GM19397 (cell line): Measurements from ENCODE around the gene PLXNA4.

Experiments used
- ATAC-seq: cut with Tn5 transposase; IDR thresholded peaks from one replicate; pipeline ENCODE4 v1.9.1; 2021; ENCODE audit warnings: mild to moderate bottlenecking, moderate library complexity; ENCODE audit not compliant: unreplicated experiment

Gene PLXNA4

GRCh38 chr7:132537456-132538145 lies 38.7 kb downstream of the PLXNA4 start:
- no peak for ATAC-seq

- ATAC-seq = no peak
Observed at GRCh38 chr7:132536654-132537395, 39.4 kb downstream of the PLXNA4 start.

- ATAC-seq = no peak
Observed at GRCh38 chr7:132533916-132534315, 42.4 kb downstream of the PLXNA4 start.

GRCh38 chr7:132532281-132532680 lies 44.0 kb downstream of the PLXNA4 start:
- ATAC-seq = no peak

DNA sequence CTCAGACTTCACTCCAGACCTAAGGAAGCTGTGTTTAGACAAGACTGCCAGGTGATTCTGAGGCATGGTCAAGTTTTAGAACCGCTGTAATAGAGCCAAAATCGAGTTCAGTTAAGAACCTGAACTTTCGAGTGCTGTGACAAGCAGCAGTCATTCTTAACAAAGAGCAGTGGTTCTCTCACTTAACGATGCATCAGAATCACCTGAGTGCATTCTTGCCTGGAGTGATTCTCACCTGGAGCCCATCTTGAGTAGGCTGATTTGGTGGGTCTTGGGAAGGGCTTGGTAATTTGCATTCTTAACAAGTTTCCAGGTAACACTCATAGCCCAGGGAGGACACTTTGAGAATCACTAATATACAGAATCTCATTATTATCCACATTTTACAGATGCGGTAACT lies 44.7 kb downstream of the PLXNA4 start:
- no peak for ATAC-seq

GRCh38 chr7:132528695-132529094 lies 47.6 kb downstream of the PLXNA4 start:
- ATAC-seq = no peak

DNA sequence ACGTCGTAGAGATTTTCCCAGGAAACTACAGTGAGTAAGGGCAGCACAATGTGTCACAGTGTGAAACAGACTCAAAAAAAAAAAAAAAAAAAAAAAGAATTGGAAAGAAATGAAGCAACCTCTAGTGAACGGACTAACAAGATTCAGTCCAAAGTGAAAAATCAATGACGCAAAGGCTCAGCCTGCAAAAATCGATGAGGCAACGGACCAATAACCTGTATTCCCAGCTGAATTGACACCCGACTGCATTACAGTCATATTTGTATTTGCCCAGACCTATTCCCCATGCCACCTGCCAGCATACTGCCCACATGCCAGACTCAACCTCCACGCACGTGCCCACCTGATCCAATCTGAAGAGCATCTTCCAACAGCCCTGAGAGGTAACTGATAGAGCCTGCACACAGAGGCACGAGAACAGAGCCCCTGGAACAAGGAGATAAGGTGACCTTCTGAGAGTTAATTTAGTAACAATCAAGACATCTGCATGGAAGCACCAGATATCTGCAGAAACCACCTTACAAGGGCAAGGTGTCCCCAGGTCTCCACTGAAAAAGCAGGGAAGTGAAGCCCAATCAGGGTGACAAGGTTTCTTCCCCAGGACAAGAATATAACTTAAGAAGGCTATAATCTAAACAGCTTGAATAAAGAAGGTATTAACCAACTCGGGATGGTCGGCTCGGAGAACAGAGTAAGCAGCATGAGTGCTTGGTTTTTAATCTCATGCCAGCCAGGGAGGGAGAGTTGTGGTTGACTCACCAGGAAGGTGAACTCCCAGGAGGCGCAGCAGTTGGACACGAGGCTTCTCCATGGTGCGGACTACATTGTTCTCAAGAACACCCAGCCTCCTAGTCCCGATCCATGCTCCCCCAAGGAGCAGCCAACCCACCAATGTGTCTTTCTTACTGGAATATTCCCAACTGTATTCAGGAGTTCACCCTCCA lies 48.5 kb downstream of the PLXNA4 start:
- ATAC-seq = no peak

- no peak for ATAC-seq
Observed at GRCh38 chr7:132526111-132526740, 50.0 kb downstream of the PLXNA4 start.

- no peak for ATAC-seq
Observed at GRCh38 chr7:132521423-132521822, 54.8 kb downstream of the PLXNA4 start.

DNA sequence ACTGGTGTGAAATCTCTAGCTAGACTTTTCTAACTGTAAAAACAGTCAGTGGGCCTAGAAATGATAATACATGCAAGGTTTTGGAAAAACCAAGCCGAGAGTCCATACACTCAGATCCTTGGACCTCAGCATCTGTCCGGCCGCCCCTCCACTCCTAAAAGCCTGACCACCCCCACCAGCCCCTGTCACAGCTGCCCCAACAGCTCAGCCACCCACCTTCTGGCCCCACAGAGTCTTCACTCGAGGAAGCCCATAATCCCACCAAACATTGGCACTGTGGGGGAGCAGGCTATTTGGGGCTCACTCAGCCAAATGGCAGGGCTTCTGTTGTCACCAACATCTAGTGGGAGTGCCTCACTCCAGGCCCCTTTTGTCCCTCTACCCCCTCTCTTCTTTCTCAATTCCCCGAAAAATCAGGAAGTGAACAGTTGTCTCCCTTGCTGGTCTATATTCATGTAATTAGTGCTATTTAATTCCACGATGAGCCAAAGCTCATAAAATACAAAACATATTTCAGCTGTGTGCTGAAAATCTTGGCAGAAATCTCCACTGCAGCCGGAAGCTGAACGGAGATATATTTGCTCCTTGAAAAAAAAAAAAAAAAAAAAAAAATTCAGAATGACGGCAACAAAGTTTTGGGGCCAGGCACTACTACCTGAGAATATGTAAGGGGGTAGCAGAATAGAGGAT lies 55.5 kb downstream of the PLXNA4 start:
- ATAC-seq = no peak

- ATAC-seq = no peak
Observed at GRCh38 chr7:132519936-132520335, 56.3 kb downstream of the PLXNA4 start.

- no peak for ATAC-seq
Observed at GRCh38 chr7:132518839-132519173, 57.5 kb downstream of the PLXNA4 start.

- ATAC-seq = no peak
Observed at GRCh38 chr7:132518102-132518838, 58.0 kb downstream of the PLXNA4 start.

DNA sequence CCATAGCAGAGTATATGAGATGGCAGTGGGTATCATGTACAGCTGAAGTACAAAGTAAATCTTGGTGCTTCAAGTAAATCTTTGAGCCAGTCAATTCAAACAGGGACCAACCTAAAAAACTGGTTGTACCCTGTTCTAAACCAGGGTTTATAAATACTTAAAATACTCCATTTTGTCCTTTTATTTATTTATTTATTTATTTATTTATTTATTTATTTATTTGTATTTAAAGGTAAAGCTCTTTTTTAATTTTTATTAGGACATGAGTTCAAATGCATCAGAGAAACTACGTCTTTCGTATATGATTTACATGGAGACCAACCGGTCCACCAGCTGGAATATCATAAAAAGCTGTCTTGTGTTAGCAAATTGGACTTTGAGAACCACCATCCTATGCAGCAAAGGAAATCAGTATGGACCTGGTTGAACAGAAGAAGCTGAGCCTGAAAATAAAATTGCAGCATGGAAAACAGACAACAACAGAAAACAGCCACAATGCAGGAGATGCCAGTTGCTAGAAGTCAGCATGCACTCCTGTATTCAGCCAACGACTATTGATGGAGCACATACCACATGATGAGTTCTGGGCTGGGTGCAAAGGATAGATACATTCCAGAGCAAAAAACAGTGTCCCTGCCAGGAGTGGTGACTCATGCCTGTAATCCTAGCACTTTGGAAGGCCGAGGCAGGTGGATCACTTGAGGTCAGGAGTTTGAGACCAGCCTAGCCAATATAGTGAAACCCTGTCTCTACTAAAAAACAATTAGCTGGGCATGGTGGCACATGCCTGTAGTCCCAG lies 60.0 kb downstream of the PLXNA4 start:
- ATAC-seq = no peak

DNA sequence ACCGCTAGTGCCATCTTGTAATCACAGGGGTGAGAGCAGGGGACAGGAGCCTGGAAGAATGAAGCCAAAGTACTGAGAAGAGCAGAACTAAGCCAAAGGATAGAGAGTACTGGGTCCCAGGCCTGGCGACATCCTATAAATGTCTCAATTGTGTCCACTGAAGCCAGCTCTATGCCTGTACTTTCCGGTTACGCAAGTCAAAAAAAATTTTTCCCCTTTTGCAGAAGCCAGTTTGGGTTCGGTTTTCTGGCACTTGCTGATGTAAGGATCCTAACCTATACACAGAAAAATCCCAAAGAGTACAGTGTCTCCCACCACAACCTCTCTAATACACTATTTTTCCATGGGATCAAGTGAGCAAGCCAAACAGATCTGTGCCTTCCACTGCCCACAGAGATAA lies 61.1 kb downstream of the PLXNA4 start:
- no peak for ATAC-seq

- no peak for ATAC-seq
Observed at GRCh38 chr7:132514430-132514829, 61.8 kb downstream of the PLXNA4 start.

- ATAC-seq = no peak
Observed at GRCh38 chr7:132511921-132512320, 64.3 kb downstream of the PLXNA4 start.

DNA sequence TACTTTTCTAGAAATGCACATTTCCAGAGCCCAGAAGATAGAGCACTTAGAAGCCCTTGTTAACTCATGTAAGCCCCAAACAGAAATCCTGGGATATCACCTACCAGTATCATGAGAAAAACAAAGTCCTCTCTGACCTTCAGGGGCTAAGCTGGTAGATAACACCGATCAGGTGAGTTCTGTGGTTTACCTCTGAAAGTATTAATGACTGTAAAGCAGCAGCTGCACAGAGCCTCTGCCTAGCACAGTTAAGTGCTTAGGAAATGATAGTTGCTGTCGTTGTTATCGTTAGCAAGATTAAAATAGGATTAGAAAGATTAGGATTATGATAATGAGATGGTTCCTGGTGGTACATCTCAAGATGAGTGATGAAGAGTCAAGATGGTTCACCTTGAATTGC lies 64.9 kb downstream of the PLXNA4 start:
- no peak for ATAC-seq

- no peak for ATAC-seq
Observed at GRCh38 chr7:132509643-132510042, 66.6 kb downstream of the PLXNA4 start.
